ENCODE results near the gene MITF. TPM values are rescaled to one million over a fixed set of nuclear protein-coding genes. Genes with fewer than 3 reads are reported as not detected.

MITF gene
- polyA plus RNA-seq, 1 donor from 2014 or later: not detected

DNA sequence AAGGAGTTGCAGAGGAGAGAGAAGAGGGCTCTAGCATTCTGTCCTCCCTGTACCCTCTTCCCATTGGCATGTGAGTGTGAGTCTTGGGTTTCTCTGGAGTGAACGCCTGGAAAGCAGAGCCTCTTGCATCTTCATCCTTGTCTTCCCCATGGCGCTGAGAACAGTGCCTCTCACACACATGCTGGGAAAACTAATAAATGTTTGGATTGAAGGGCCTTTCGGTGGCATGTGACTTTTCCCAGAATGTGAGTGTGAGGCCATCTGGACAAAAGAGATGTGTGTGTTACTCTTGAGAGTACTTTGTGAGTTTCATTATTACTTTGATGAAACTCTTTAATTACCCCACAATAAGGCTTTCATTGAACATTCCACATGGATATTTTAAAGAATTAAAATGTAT, 122.3 kb downstream of the MITF start:
- no peaks in the 10 kb centered on the region for H4K20me1 ChIP-seq (ENCODE audit: insufficient read depth)
- no peaks in the 10 kb centered on the region for H3K36me3 ChIP-seq (ENCODE audit: insufficient read depth, low read length)
- no peak overlapping the region for H3K4me2 ChIP-seq (ENCODE audit: low read length)
- H3K9me3 ChIP-seq (ENCODE audit: low read length): no peaks in the 10 kb centered on the region
- no peak overlapping the region for H2AFZ ChIP-seq (ENCODE audit: low read depth, low read length)
- H3F3A ChIP-seq (ENCODE audit: insufficient read depth, low read length, poor library complexity, severe bottlenecking): no peaks in the 10 kb centered on the region
- no peak overlapping the region for H3K9ac ChIP-seq (ENCODE audit: low read length)
- TF ChIP-seq, protein P1, sequence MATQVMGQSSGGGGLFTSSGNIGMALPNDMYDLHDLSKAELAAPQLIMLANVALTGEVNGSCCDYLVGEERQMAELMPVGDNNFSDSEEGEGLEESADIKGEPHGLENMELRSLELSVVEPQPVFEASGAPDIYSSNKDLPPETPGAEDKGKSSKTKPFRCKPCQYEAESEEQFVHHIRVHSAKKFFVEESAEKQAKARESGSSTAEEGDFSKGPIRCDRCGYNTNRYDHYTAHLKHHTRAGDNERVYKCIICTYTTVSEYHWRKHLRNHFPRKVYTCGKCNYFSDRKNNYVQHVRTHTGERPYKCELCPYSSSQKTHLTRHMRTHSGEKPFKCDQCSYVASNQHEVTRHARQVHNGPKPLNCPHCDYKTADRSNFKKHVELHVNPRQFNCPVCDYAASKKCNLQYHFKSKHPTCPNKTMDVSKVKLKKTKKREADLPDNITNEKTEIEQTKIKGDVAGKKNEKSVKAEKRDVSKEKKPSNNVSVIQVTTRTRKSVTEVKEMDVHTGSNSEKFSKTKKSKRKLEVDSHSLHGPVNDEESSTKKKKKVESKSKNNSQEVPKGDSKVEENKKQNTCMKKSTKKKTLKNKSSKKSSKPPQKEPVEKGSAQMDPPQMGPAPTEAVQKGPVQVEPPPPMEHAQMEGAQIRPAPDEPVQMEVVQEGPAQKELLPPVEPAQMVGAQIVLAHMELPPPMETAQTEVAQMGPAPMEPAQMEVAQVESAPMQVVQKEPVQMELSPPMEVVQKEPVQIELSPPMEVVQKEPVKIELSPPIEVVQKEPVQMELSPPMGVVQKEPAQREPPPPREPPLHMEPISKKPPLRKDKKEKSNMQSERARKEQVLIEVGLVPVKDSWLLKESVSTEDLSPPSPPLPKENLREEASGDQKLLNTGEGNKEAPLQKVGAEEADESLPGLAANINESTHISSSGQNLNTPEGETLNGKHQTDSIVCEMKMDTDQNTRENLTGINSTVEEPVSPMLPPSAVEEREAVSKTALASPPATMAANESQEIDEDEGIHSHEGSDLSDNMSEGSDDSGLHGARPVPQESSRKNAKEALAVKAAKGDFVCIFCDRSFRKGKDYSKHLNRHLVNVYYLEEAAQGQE (IDR thresholded peaks at IDR 0.05; ENCODE audit: borderline replicate concordance): no peak
- no peak for TF ChIP-seq POLR2AphosphoS5 (IDR thresholded peaks at IDR 0.05)
- TF ChIP-seq EP300 (conservative IDR thresholded peaks at IDR 0.05; ENCODE audit: poor library complexity, severe bottlenecking): no peak
- no peak for TF ChIP-seq MXI1 (conservative IDR thresholded peaks at IDR 0.05; ENCODE audit: poor library complexity, severe bottlenecking)
- TF ChIP-seq TAF1 (IDR thresholded peaks at IDR 0.05; ENCODE audit: low read depth): no peak
- TF ChIP-seq RAD21 (conservative IDR thresholded peaks at IDR 0.05): no peak
- H3K79me2 ChIP-seq (replicated peaks; ENCODE audit: insufficient read depth, low read length): no peaks in the 10 kb centered on the region
- no peak overlapping the region for H3K4me3 ChIP-seq (ENCODE audit: low read length)
- no peak overlapping the region for H3K27ac ChIP-seq (ENCODE audit: low read length)
- H3K9me2 ChIP-seq (ENCODE audit: insufficient read depth, low read length): no peaks in the 10 kb centered on the region
- H3K27me3 ChIP-seq (ENCODE audit: insufficient read depth, low read depth, low read length): no peaks in the 10 kb centered on the region

DNA sequence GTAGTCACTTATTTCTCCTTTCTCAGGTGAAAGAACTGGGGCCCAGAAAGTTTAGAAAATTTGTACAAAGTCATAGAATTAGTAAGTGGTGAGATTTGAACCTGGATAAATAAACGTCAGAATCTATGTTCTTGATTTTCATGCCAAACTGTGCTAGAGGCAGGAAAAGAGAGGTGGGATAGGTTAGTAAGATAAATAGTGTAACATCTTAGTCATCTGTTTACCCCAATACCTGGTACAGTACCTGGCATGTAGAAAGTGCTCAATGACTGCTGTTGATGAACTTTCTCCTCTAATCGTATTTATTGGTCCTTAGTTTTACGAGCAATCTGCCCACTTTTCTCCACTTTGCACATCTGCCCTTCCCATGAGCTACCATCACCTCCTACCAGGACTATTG, 124.9 kb downstream of the MITF start:
- Histone ChIP-seq H3K79me2 (replicated peaks; ENCODE audit: insufficient read depth, low read length) (no peaks in the 10 kb centered on the region), H3K9ac (ENCODE audit: low read length) (no peak overlapping the region), H3K9me3 (ENCODE audit: low read length) (no peaks in the 10 kb centered on the region), H4K20me1 (ENCODE audit: insufficient read depth) (no peaks in the 10 kb centered on the region), H3K9me2 (ENCODE audit: insufficient read depth, low read length) (no peaks in the 10 kb centered on the region), H3F3A (ENCODE audit: insufficient read depth, low read length, poor library complexity, severe bottlenecking) (no peaks in the 10 kb centered on the region), H3K27ac (ENCODE audit: low read length) (no peak overlapping the region), H3K4me2 (ENCODE audit: low read length) (no peak overlapping the region), H3K27me3 (ENCODE audit: insufficient read depth, low read depth, low read length) (no peaks in the 10 kb centered on the region), H3K36me3 (ENCODE audit: insufficient read depth, low read length) (no peaks in the 10 kb centered on the region), H2AFZ (ENCODE audit: low read depth, low read length) (no peak overlapping the region), H3K4me3 (ENCODE audit: low read length) (no peak overlapping the region)
- TF ChIP-seq EZH2 (IDR thresholded peaks at IDR 0.05; ENCODE audit: borderline replicate concordance, insufficient read depth, low read length, poor library complexity, severe bottlenecking): no peak
- TF ChIP-seq, protein P1 (IDR thresholded peaks at IDR 0.05; ENCODE audit: borderline replicate concordance): no peak
- TF ChIP-seq EP300 (conservative IDR thresholded peaks at IDR 0.05; ENCODE audit: poor library complexity, severe bottlenecking): no peak
- TF ChIP-seq POLR2AphosphoS5 (IDR thresholded peaks at IDR 0.05): no peak
- TF ChIP-seq RAD21 (conservative IDR thresholded peaks at IDR 0.05): no peak
- TF ChIP-seq MXI1 (conservative IDR thresholded peaks at IDR 0.05; ENCODE audit: poor library complexity, severe bottlenecking): no peak
- TF ChIP-seq, protein P2, sequence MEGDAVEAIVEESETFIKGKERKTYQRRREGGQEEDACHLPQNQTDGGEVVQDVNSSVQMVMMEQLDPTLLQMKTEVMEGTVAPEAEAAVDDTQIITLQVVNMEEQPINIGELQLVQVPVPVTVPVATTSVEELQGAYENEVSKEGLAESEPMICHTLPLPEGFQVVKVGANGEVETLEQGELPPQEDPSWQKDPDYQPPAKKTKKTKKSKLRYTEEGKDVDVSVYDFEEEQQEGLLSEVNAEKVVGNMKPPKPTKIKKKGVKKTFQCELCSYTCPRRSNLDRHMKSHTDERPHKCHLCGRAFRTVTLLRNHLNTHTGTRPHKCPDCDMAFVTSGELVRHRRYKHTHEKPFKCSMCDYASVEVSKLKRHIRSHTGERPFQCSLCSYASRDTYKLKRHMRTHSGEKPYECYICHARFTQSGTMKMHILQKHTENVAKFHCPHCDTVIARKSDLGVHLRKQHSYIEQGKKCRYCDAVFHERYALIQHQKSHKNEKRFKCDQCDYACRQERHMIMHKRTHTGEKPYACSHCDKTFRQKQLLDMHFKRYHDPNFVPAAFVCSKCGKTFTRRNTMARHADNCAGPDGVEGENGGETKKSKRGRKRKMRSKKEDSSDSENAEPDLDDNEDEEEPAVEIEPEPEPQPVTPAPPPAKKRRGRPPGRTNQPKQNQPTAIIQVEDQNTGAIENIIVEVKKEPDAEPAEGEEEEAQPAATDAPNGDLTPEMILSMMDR (IDR thresholded peaks at IDR 0.05; ENCODE audit: poor library complexity, severe bottlenecking): no peak
- no peak for TF ChIP-seq SMC3 (conservative IDR thresholded peaks at IDR 0.05; ENCODE audit: poor library complexity)
- TF ChIP-seq TAF1 (IDR thresholded peaks at IDR 0.05; ENCODE audit: low read depth): no peak
